Pulmonary artery endothelial cell (primary cell): ENCODE measurements around the gene TNFAIP8L1. TPM values are rescaled to one million over a fixed set of nuclear protein-coding genes. Genes with fewer than 3 reads are reported as not detected.
A peak's percentile ranks its signal among the peaks of the same experiment; 100 is the strongest.
"Not testable (repeated sequence)": the region's sequence is repeated elsewhere in the genome, so short reads cannot be mapped to it uniquely, and the experiment has no call there.

ENCODE experiments used
- DNase-seq: peaks from one replicate; pipeline ENCODE4 v3.0.0-alpha.2; 2011; ENCODE audit warnings: low read depth, low spot score
- total RNA-seq: library from RNA; depleted of rRNA; stranded (reverse); fragments of >200 nt; gene quantifications from 2 replicates; pipeline ENCODE4 v1.2.3, GENCODE V29; 2014

Gene TNFAIP8L1
- total RNA-seq, 1 donor from 2014 or later, result 30.5 TPM

DNA sequence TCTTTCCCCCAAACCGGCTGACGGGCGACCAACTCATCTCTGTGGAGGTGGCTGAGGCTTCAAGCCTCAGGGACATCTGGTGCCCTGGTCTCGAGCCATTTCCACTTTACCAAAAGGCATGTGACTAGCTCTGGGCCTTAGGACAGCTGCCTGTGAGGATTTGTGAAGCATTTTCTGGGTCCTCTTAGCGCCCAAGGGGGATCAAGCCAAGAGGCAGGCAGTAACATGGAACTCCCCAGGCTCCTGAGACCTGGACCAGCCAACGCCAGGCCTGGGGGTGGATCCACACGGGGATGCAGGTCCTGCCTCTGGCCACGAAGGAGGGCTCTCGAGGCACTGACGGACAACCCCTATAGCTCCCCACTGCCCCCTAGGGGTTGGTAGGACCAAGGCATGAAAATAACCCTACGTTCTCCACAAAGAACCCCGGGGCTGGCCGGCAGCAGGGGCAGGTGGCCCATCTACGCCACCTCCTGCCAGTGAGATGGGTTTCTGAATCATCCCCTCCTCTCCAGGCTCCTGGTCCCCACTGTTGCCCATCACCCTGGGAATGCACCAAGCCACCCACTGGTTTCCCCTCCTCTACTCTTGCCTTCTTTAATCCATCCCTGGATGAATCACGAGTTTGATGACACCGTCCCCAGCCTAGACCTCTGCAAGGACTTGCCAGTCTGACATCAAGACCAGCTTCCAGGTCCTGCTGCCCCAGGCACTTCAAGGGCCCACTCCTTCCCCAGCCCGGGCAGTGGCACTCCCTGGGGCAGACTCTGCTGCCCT is 37.8 kb downstream of the TNFAIP8L1 start:
- no peak for DNase-seq

DNA sequence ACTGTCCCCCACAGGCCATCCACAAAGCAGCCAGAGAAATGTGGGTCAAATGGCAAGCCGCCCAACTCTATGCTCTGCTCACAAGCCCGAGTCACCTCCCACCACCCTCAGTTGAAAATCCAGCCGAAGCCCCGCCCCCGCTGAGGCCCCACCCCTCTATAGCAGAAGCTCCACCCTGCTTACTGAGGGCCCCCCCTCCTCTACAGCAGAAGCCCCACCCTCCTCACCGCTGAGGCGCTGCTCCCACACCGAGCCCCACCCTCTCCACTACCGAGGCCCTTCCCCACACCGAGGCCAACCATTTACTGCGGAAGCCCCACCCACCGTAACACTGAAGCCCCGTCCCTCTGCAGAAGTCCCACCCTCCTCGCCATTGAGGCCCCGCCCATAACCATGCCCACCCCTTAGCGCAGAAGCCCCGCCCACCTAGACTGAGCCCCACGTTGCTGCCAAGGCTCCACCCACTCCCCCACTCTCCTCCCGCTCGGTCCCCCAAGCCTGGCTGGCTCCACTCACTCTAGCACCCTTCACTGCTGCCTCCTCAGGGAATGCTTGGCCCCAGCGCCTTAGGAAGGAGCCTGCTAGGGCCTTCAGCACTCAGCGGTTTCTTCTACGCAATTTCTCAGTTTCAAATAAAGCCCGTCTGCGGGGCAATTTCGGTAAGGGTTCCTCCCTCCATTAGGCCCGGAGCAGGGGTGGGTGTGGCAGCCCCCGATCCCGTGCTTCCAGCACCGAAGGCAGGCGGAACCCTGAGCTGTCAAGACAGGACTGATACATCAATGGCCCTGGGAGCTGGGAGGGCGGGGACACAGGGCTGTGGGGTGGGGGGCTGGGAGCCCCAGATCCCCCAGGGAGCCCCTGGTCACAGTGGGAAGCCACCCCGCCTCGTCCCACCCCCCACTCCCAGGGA is 39.8 kb downstream of the TNFAIP8L1 start:
- DNase-seq, result no peak

DNA sequence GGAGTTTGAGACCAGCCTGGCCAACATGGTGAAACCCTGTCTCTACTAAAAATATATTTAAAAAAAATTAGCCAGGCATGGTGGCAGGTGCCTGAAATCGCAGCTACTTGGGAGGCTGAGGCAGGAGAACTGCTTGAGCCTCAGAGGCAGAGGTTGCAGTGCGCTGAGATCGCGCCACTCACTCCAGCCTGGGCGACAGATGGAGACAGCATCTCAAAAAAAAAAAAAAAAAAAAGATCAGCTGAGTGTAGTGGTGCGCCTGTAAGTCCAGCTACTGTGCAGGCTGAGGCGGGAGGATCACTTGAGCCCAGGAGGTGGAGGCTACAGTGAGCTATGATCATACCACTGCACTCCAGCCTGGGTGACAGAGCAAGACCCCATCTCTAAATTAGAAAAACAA is 40.7 kb downstream of the TNFAIP8L1 start:
- DNase-seq, result not testable (repeated sequence)

DNA sequence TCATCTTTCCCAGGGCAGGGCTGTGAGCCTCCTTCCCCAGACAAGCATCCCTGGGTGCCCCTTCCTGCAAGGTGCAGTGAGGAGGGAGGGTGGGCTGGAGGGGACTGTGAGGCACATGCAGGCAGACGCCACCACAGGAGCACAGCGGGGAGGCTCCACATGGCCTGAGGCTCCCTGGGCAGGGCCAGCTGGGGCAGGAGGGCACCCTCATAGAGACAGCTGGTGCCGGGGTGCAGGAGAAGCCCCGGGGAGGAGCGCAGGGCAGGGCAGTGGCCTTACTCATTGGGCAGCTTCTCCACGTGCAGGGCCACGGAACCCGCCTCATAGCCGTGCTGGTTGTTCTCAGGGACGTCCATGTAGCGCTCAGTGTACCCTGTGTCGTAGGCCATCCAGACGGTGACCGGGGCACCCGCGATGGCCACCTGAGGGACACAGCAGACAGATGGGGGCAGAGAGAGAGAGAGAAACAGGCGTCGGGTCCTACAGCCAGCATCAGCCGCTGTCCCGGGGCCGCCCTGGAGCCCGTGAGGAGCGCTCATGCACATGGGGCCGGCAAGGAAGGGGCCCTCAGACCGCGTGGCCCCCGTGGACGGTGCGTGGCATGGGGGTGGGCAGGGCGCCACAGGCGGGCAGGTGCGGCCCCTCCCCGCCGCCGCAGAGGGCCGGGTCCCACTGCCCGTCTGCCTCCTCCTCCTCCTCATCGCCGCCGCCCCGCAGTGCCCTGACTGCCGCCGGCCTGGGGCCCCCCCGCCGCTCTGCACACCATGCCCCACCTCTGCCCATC is 43.3 kb downstream of the TNFAIP8L1 start:
- DNase-seq, result no peak

DNA sequence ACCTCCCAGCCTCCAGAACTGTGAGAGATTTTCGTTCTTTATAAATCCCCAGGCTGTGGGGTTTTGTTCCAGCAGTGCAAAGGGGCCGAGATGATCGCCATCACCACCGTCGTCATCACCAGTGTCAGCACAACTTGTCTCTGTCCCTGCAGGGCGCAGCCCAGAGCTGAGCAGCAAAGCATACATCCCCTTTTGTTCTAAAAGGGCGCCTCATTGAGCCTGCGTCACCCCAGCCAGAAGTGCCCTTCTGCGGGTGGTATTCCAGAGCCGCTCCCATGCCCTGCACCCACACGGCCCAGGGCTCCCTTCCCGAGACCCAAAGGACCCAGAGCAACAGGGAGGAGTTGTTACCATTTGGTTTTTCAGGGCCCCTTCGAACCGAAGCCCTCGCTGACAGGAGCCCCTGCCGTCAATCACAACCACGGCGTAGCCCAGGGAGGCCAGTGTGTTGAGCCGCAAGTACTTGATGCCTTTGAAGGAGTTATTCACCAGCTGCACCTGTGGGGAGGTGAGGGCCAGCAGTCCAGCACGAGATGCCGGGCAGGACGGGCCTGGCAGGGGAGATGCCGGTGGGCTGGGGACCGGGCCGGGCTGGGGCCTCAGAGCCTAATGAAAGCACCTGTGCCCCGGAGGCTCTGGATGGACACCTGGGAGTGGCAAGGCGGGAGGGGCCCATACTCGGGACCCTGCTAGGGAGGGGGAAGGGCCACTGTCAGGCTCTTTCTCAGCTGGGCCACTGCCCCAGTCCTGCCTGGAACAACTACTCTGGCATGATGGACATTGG is 45.2 kb downstream of the TNFAIP8L1 start:
- DNase-seq, result no peak

DNA sequence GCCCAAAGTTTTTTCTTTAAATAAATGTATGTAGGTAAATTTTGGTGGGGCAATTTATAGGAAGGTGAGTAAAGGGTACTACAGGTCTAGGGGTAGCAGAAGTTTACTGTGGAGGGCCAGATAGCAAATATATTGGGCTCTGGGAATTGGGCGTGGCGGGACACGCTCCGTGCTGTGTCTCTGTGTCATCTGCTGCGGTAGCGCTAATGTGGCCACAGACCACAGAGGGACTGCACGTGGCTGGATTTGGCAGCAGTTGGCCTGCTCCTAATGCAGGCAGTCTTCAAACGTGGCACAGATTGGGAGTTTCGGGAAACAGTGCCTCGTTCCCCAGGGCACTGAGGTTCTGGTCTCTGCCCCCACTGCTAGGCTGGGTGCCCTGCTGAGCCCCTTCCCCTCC is 47.4 kb downstream of the TNFAIP8L1 start:
- DNase-seq, result no peak

DNA sequence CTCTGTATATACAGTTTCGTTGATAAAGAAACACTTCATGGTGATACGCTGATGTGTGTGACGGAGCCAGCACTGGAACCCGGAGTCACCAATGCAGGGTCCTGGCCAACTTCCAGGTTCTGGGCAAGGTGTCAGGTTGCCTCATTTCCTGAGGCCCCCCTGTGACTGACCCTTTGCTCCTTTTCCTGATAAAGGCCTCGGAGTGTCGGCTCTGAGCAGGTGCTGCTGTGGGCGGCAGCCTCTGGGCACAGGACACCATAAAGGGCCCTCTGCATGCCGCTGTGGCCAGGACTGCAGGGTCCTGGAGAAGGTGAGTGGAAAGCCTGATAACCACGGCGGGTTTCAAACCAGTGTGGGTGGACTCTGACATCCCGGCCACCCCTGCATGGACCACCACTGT is 48.1 kb downstream of the TNFAIP8L1 start:
- DNase-seq, result no peak

DNA sequence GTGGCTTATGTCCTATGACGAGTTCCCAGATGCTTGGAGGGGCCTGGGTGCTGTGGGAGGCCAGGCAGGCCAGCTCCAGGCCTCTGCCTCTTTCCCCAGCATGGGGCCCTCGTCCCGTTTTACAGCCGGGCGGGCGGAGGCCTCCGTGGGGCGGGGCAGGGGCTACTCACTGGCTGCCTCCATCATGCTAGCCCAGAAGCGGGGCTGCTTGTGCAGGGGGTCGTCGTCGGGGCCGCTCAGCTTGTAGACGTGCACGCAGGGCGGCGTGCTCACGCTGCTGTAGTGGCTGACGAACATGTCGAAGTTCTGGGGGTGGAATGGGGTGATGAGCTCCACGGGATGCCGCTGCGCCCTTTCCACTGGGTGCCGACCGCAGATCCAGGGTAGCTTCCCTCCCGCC is 49.3 kb downstream of the TNFAIP8L1 start:
- DNase-seq, result no peak

DNA sequence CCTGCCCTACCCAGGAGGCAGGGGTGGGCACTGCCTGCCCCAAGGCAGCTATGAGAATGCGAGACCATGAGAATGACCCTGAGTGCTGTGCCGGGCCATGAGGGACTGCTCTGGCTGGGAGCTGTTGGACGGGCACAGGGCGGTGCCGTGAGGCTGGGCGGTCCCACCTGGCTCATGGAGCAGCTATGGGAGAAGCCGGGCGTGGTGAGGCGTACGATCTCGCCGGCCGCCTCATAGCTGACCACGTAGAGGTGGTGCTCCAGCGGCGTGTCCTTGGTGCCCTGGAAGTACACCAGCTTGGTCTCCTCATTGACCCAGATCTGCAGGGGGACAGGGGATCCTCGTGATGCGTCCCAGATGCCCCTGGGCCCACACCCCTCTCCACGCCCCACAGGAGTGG is 50.1 kb downstream of the TNFAIP8L1 start:
- no peak for DNase-seq

DNA sequence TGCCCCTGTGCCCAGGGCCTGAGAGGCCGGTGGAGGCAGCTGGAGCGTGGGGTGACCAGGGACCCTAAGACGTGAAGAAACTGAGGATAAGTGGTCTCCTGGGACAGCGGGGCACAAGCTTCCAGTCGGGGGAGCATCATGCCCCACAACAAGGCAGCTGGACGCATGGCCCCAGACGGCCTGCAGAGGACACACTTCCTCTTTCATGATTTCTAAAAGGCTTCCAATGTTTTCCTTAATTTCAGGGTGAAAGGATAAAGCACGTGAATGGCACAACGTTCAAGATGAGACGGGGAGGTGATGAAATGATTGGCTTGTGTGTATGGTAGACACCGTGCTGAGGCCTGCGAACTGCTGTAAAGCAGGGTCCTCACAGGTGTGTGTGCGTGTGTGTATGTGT is 51.0 kb downstream of the TNFAIP8L1 start:
- no peak for DNase-seq

DNA sequence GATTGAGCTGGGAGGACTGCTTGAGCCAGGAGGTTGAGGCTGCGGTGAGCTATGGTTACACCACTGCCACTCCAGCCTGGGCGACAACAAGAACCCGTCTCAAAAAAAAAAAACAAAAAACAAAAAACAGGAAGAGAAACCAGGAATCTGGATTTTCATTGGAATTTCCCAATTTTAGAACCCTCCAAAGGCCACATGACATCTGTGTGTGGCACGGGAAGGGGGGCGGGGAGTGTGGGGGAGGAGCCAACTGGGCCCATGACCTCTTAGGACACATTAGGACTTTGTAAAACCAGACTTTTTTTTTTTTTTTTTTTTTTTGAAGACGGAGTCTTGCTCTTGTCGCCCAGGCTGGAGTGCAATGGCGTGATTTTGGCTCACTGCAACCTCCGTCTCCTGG is 52.1 kb downstream of the TNFAIP8L1 start:
- DNase-seq, result no peak

DNA sequence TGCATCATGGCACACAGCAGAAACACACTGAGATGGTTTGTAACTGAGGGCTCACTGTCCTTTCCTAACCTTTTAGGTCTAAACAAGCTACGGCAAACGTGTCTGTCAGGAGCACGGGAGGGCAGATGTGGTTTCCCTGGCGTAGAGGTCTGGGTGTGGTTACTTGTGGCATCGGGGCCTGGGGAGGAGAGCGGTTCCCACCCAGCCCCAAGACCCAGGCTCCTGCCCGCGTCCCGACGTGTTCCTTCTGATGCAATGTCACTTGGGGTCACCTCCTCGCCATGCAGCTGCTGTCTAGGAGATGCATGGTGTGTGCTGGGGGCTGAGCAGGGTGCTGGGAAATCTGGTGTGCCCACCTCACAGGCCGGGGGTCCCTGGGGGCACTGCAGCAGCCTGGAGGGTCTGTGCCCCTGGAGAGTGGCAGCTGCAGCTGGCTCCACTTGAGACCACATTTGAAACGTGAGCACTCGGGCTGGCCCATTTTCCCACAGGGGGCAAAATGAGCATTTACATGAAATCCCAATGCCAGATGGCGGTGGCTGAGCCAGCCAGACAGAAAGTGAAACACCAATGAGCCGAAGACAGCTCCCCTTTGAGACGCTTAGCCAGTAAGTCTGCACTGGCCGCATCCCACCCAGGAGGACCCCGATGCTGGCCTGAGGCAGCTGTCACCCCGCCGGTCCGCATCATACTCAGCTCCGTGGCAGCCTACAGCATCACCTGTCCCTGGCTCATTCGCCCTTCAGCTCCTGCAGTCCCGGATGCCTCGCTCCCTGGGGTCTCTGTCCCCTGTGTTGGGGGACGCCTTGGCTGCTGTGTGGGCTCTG is 53.1 kb downstream of the TNFAIP8L1 start:
- no peak for DNase-seq

DNA sequence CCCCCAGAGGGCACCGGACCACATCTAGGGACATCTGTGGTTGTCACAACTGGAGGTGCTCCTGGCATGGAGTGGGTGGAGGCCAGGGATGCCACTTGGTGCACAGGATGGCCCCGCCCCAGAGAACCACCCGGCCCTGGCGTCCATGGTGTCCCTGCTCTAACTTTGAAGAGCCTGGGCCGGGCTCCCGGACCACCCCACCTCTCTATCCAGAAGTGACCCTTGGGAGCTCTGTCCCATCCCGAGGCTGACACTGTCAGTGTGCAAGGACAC is 53.7 kb downstream of the TNFAIP8L1 start:
- no peak for DNase-seq

DNA sequence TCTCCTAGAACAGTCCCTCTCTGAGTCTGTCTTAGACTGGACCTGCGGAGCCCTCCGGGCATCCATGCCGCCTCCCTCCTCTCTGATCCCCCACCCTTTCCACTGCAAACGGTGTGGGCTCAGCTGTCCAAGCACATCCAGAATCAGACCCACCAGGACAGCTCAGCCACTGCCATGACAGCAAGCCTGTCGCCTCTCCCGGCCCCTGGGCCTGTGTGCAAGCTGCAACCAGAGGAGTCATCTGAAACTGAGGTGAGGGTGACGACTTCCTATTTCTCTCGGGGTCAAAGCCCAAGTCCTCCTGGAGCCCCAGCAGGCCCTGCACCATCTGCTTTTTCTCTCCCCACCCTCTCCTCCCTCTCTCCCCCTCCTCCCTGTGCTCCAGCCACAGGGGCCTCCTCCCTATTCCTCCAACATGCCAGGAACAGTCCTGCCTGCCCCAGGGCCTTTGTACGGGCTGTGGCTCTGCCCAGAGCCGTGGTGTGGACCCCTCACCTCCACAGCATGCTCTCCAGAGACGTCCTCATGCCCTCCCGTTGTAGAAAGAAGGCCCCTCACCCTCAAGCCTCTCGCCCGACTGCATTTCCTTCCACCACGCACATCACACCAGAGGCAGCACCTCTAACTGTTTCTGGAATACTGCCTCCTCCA is 54.3 kb downstream of the TNFAIP8L1 start:
- no peak for DNase-seq

DNA sequence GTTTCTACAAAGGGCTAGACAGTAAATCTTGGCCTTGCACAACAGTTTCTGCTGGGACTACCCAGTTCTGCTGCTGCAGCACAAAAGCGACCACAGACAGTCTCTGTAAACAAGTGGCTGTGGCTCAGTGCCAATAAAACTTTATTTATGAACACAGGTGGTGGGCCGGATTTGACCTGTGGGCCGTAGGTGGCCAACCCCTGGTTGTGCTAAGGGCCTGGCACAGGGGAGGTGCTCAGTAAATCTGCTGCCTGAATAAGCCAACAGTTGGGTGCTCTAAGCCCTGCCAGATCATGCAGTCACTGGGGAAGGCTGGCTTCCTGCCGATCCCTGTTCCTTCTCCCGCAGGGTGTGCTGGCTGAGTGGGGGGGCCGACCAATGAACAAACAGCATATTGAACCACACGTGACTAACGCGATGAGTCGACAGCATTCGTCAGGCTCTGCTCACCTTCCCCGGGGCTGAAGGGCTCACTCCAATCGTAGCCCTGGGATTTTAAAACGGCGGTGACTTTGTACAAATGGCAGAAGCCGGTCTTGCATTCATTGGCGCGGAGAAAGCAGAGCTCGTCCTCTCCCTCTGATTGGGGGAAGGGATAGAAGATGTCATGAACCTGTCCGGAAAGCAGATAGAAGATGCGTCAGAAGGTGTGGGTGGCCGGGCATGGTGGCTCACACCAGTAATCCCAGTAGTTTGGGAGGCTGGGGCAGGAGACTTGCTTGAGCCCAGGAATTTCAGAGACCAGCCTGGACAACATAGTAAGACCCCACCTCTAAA is 55.1 kb downstream of the TNFAIP8L1 start:
- peak; percentile 71 for DNase-seq

DNA sequence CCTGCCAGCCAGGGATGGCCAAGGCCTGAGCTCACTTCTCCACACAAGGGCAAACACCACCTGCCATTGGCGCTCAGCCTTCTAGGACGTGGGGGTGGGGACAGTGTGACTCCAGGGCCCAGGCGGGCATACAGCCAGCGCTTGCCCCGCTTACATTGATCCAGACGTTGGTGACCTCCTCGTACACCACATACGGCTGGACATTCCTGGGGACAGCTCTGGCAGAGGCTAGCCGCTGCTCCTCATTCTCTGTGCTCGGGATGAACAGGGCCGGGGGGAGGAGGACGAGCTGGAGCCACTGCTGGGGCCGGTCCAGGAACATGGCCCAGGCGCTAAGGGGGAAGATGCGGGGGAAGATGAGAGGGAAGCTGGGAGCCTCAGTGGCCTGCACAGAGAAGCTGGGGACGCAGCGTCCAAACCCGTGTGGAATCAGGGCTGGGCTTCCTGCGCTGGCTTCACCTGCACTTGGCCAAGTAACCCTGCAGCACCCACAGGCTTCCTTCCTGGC is 56.0 kb downstream of the TNFAIP8L1 start:
- no peak for DNase-seq

DNA sequence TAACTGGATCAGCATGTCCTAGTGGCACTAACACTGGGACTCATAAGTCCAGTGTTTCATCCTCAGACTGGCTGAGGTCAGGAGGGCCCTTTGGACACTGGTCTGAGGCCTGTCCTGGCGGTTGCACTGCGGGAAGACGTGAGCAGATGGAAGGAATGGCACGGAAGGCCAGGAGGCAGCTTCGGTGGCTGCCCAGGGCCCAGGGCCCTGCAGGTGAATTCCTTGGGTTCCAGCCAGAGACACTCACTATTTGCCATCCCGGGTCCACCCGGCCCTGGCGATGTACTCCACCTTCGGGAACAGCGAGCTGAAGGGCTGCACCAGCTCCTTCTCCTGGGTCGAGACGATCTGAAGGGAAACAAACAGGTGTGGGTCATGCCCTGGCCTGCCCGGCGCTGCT is 58.0 kb downstream of the TNFAIP8L1 start:
- DNase-seq, result no peak

DNA sequence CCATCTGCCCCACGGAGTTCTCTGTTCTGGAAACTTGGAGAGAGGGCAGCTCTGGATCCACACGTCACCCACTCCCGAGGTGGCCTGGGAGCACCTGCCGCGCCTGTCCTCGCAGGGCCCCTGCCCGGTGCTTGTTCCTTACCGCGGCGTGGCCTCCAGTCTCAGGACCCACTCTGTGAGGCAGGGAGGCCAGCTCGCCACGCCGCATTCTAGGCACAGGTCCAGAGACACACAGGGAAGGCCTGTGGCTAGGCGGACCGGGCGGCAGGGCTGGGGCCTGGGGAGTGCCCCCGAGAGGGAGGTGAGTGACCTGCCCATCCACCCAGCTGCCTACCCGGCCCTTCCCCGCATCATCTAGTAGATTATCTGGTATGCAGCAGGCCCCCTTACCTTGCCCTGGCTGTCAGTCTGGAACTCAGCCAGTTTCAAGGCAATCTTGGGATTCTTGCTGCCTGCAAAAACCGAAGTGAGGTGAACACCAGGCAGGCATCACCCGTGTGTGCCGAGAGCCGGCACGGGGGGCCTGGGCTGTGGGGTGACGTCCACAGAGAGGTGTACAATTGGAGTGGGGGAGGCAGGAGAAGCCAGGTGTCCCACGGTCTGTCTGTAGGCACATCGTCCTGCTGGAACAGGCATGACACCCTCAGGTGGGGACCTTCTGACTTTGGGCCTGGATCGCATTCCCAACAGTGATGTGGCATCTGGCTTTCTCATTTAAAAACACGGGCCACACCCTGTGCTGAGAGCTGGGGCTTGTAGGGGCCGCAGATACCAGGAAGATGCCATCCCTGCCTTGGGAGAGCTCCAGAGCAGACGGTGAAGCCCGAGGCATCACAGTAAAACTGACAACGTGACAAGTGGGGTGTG is 60.7 kb downstream of the TNFAIP8L1 start:
- DNase-seq, result no peak
